ENCODE measurements around the gene SH3TC1. TPM values are rescaled to one million over a fixed set of nuclear protein-coding genes. Genes with fewer than 3 reads are reported as not detected.

SH3TC1 gene
- total and polyA plus RNA-seq, 9 donors = 6.8 to 21.3 (median 9.8) TPM

DNA sequence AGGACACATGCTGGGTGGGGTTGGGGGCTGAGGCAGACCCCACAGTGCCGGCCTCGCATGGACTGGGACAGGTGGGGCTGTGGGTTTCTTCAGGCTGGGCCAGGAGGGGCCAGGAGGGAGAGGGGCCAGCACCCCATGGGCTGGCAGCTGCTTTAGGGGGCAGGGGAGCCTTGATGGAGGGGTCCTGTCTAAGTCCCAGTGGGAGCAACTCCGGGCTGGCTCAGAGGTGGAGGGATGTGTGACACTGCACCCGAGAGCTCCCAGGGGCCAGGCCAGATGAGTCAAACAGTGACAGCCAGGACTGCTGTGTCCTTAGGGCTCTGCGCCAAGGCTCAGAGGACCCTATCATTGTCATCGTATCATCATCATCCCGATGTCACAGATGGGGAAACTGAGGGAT, 36.1 kb upstream of the SH3TC1 start:
- no peak for DNase-seq
- Histone ChIP-seq H3K4me1 (ENCODE audit: control insufficient read depth, insufficient read depth, low read length) (peaks cover 42% of the 10 kb centered on the region), H3K9me3 (replicated peaks; ENCODE audit: control insufficient read depth, low read depth, low read length) (no peaks in the 10 kb centered on the region), H3K36me3 (ENCODE audit: control insufficient read depth, insufficient read depth, low read length) (no peaks in the 10 kb centered on the region), H3K27ac (ENCODE audit: low read length) (no peak overlapping the region), H3K27me3 (ENCODE audit: control insufficient read depth, insufficient read depth, low read length) (peaks cover 14% of the 10 kb centered on the region), H3K4me3 (ENCODE audit: low read length) (no peak overlapping the region)
- WGBS (ENCODE audit: insufficient coverage) = 80% methylated on average over 7 of the region's 7 CpGs

GRCh38 chr4:8163436-8164193, 35.5 kb upstream of the SH3TC1 start:
- no peak overlapping the region for H3K27ac ChIP-seq (ENCODE audit: low read length)
- H3K36me3 ChIP-seq (ENCODE audit: control insufficient read depth, insufficient read depth, low read length) = no peaks in the 10 kb centered on the region
- DNase-seq = no peak
- H3K4me1 ChIP-seq (ENCODE audit: control insufficient read depth, insufficient read depth, low read length) = peaks cover 38% of the 10 kb centered on the region
- peaks cover 4% of the 10 kb centered on the region for H3K9me3 ChIP-seq (replicated peaks; ENCODE audit: control insufficient read depth, low read depth, low read length)
- 69% methylated on average over 18 of the region's 19 CpGs for WGBS (ENCODE audit: insufficient coverage)
- H3K4me3 ChIP-seq (ENCODE audit: low read length) = no peak overlapping the region
- H3K27me3 ChIP-seq (ENCODE audit: control insufficient read depth, insufficient read depth, low read length) = peaks cover 9% of the 10 kb centered on the region

- no peaks in the 10 kb centered on the region for H3K36me3 ChIP-seq (ENCODE audit: control insufficient read depth, insufficient read depth, low read length)
- no peak overlapping the region for H3K4me3 ChIP-seq (ENCODE audit: low read length)
- DNase-seq = no peak
- H3K27ac ChIP-seq (ENCODE audit: low read length) = no peak overlapping the region
- H3K9me3 ChIP-seq (replicated peaks; ENCODE audit: control insufficient read depth, low read depth, low read length) = peaks cover 8% of the 10 kb centered on the region
- H3K4me1 ChIP-seq (ENCODE audit: control insufficient read depth, insufficient read depth, low read length) = peaks cover 39% of the 10 kb centered on the region
- 37% methylated on average over 4 of the region's 9 CpGs for WGBS (ENCODE audit: insufficient coverage)
- H3K27me3 ChIP-seq (ENCODE audit: control insufficient read depth, insufficient read depth, low read length) = peaks cover 9% of the 10 kb centered on the region
Observed at GRCh38 chr4:8164194-8164565, 34.9 kb upstream of the SH3TC1 start.

DNA sequence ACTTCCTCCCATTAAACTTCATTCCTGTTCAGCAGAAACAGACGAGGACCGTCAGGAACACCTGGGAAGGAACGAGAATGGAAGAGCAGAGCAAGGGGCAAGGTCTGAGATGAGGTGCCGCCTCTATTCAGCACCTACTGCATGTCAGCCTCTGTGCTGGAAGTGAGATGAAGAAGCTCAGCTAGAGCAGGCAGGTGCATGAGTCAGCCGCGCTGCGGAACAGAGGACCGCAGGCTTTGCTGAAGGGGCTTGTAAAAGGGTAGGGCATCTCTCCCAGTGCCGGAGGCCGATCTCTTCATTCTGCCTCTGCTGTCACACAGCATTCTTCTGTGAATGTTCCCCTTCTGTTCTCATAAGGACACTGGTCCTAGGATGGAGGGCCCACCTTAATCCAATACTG, 34.4 kb upstream of the SH3TC1 start:
- DNase-seq = no peak
- 78% methylated on average over 9 of the region's 10 CpGs for WGBS (ENCODE audit: insufficient coverage)
- H3K4me3 ChIP-seq (ENCODE audit: low read length) = no peak overlapping the region
- H3K4me1 ChIP-seq (ENCODE audit: control insufficient read depth, insufficient read depth, low read length) = peaks cover 37% of the 10 kb centered on the region
- H3K27ac ChIP-seq (ENCODE audit: low read length) = no peak overlapping the region
- H3K27me3 ChIP-seq (ENCODE audit: control insufficient read depth, insufficient read depth, low read length) = peaks cover 9% of the 10 kb centered on the region
- H3K36me3 ChIP-seq (ENCODE audit: control insufficient read depth, insufficient read depth, low read length) = no peaks in the 10 kb centered on the region
- H3K9me3 ChIP-seq (replicated peaks; ENCODE audit: control insufficient read depth, low read depth, low read length) = peaks cover 8% of the 10 kb centered on the region

- peaks cover 8% of the 10 kb centered on the region for H3K9me3 ChIP-seq (replicated peaks; ENCODE audit: control insufficient read depth, low read depth, low read length)
- 41% methylated on average over 3 of the region's 6 CpGs for WGBS (ENCODE audit: insufficient coverage)
- no peaks in the 10 kb centered on the region for H3K36me3 ChIP-seq (ENCODE audit: control insufficient read depth, insufficient read depth, low read length)
- H3K27ac ChIP-seq (ENCODE audit: low read length) = peak overlapping the region; percentile 72
- DNase-seq = peak; percentile 79
- peaks cover 35% of the 10 kb centered on the region for H3K4me1 ChIP-seq (ENCODE audit: control insufficient read depth, insufficient read depth, low read length)
- peaks cover 6% of the 10 kb centered on the region for H3K27me3 ChIP-seq (ENCODE audit: control insufficient read depth, insufficient read depth, low read length)
- H3K4me3 ChIP-seq (ENCODE audit: low read length) = no peak overlapping the region
Observed at GRCh38 chr4:8165374-8165896, 33.7 kb upstream of the SH3TC1 start.

DNA sequence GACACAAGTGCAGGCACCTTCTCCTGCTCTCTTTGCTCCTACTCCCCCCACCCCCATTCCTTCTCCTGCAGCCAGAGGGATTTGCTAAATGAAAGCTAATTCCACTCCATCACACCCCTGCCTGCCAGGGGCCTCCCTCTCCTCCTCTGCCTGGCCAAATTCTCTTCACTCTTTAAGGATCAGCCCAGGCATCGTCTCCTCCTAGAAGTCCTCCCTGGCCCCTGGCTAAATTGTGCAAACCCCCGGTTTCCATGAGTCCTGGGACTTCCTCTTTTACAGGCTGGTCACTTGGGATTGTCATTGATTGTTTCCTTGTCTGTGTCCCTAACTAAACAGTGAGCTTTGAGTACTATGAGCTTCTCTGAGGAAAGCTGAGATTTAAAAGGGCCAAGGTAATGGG, 31.8 kb upstream of the SH3TC1 start:
- peak; percentile 38 for DNase-seq
- no peaks in the 10 kb centered on the region for H3K36me3 ChIP-seq (ENCODE audit: control insufficient read depth, insufficient read depth, low read length)
- peaks cover 9% of the 10 kb centered on the region for H3K27me3 ChIP-seq (ENCODE audit: control insufficient read depth, insufficient read depth, low read length)
- H3K4me3 ChIP-seq (ENCODE audit: low read length) = no peak overlapping the region
- H3K27ac ChIP-seq (ENCODE audit: low read length) = no peak overlapping the region
- H3K9me3 ChIP-seq (replicated peaks; ENCODE audit: control insufficient read depth, low read depth, low read length) = peaks cover 8% of the 10 kb centered on the region
- WGBS (ENCODE audit: insufficient coverage) = 40% methylated on average over 1 of the region's 2 CpGs
- H3K4me1 ChIP-seq (ENCODE audit: control insufficient read depth, insufficient read depth, low read length) = peaks cover 35% of the 10 kb centered on the region

GRCh38 chr4:8167815-8168214, 31.3 kb upstream of the SH3TC1 start:
- peaks cover 11% of the 10 kb centered on the region for H3K27me3 ChIP-seq (ENCODE audit: control insufficient read depth, insufficient read depth, low read length)
- H3K4me1 ChIP-seq (ENCODE audit: control insufficient read depth, insufficient read depth, low read length) = peaks cover 35% of the 10 kb centered on the region
- DNase-seq = peak; percentile 57
- no peaks in the 10 kb centered on the region for H3K36me3 ChIP-seq (ENCODE audit: control insufficient read depth, insufficient read depth, low read length)
- H3K27ac ChIP-seq (ENCODE audit: low read length) = no peak overlapping the region
- no CpG with 5 or more reads among the region's 2 CpGs for WGBS (ENCODE audit: insufficient coverage)
- H3K4me3 ChIP-seq (ENCODE audit: low read length) = no peak overlapping the region
- H3K9me3 ChIP-seq (replicated peaks; ENCODE audit: control insufficient read depth, low read depth, low read length) = peaks cover 8% of the 10 kb centered on the region

GRCh38 chr4:8168232-8168631, 30.9 kb upstream of the SH3TC1 start:
- no peak overlapping the region for H3K27ac ChIP-seq (ENCODE audit: low read length)
- no peaks in the 10 kb centered on the region for H3K36me3 ChIP-seq (ENCODE audit: control insufficient read depth, insufficient read depth, low read length)
- DNase-seq = no peak
- peaks cover 11% of the 10 kb centered on the region for H3K27me3 ChIP-seq (ENCODE audit: control insufficient read depth, insufficient read depth, low read length)
- H3K4me1 ChIP-seq (ENCODE audit: control insufficient read depth, insufficient read depth, low read length) = peaks cover 35% of the 10 kb centered on the region
- no peak overlapping the region for H3K4me3 ChIP-seq (ENCODE audit: low read length)
- 100% methylated on average over 1 of the region's 1 CpG for WGBS (ENCODE audit: insufficient coverage)
- peaks cover 8% of the 10 kb centered on the region for H3K9me3 ChIP-seq (replicated peaks; ENCODE audit: control insufficient read depth, low read depth, low read length)

DNA sequence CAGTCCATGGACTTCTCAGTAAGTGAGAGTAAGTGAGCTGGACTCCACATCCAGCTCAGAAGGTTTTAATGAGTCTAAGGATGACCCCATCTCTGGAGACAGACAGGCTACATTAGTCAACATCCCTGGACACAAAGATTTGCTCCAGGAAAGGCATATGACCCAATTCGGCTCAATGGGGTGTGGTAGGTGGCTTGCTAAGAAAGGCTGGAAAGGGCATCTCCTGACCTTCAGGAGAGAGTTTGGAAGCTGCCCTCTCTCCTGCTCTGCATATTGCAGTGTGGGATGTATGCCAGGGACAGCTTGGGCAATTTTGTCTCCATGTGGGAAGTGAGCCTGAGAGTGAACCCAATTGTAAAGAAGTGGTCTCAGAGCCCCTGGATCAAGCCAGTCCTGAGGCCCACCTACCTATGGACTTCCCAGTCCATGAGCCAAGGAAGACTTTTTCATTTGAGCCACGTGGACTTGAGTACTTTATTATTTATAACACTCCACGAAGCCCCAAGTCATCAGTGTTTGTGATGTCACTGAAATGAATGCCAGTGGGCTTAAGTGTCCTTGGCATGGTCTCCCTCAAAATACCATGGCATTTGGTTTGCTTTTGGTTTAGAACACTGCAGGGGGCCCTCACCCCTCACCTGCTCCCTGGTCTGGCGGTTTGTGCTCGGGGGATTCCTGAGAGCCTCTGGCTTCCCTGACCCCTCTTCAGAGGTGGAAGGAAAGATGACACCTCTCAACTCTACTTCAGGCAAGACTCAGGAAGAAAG, 30.1 kb upstream of the SH3TC1 start:
- no peaks in the 10 kb centered on the region for H3K36me3 ChIP-seq (ENCODE audit: control insufficient read depth, insufficient read depth, low read length)
- no peak overlapping the region for H3K27ac ChIP-seq (ENCODE audit: low read length)
- 80% methylated on average over 2 of the region's 5 CpGs for WGBS (ENCODE audit: insufficient coverage)
- H3K9me3 ChIP-seq (replicated peaks; ENCODE audit: control insufficient read depth, low read depth, low read length) = peaks cover 8% of the 10 kb centered on the region
- H3K27me3 ChIP-seq (ENCODE audit: control insufficient read depth, insufficient read depth, low read length) = peaks cover 13% of the 10 kb centered on the region
- peak; percentile 46 for DNase-seq
- peaks cover 30% of the 10 kb centered on the region for H3K4me1 ChIP-seq (ENCODE audit: control insufficient read depth, insufficient read depth, low read length)
- no peak overlapping the region for H3K4me3 ChIP-seq (ENCODE audit: low read length)

DNA sequence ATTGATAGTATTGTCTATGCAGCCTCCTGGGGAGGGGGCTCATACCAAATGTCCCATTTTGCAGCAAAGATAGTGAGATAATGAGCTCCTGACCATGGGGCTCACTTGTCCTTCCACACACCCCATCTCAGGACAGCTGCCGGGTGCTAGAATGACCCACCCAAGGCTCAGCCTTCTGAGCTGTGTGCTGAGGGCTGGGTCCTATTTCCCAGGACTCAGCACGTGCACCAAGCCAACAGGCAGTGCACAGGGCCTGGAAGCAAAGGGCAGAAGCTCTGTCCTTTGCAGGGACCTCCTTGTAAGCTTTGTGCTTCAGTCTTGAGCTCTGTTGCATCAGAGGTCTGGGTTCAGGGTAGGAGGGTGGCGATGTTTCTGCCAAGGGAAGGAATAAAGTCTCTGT, 29.3 kb upstream of the SH3TC1 start:
- DNase-seq = no peak
- Histone ChIP-seq H3K27me3 (ENCODE audit: control insufficient read depth, insufficient read depth, low read length) (peaks cover 11% of the 10 kb centered on the region), H3K36me3 (ENCODE audit: control insufficient read depth, insufficient read depth, low read length) (no peaks in the 10 kb centered on the region), H3K4me3 (ENCODE audit: low read length) (no peak overlapping the region), H3K4me1 (ENCODE audit: control insufficient read depth, insufficient read depth, low read length) (peaks cover 23% of the 10 kb centered on the region), H3K27ac (ENCODE audit: low read length) (no peak overlapping the region), H3K9me3 (replicated peaks; ENCODE audit: control insufficient read depth, low read depth, low read length) (peaks cover 8% of the 10 kb centered on the region)
- 75% methylated on average over 2 of the region's 3 CpGs for WGBS (ENCODE audit: insufficient coverage)

Measured in muscle of leg (tissue), 11 donors.